LNCaP clone FGC (cell line): ENCODE results near the gene PLEKHA5.

ENCODE experiments used
- DNase-seq: peaks from one replicate; pipeline ENCODE4 v3.0.0-alpha.2; 2011; ENCODE audit warnings: low read depth
- H3K4me3 ChIP-seq: 2 replicates; pipeline ENCODE4 v1.5.1; 2011; ENCODE audit warnings: mild to moderate bottlenecking, low read depth, low read length, control low read depth
- CTCF ChIP-seq: IDR thresholded peaks from 2 replicates; pipeline ENCODE4 v1.5.1; 2012; ENCODE audit warnings: mild to moderate bottlenecking; ENCODE audit not compliant: control insufficient read depth, insufficient read depth; ENCODE audit errors: extremely low read depth

PLEKHA5 gene

GRCh38 chr12:19277711-19278110 is 148.2 kb downstream of the PLEKHA5 start:
- H3K4me3 ChIP-seq, result no peak overlapping the region
- no peak for TF ChIP-seq CTCF
- DNase-seq, result no peak

- TF ChIP-seq CTCF, result no peak
- no peak overlapping the region for H3K4me3 ChIP-seq
- no peak for DNase-seq
Measured at GRCh38 chr12:19278407-19278806, 148.9 kb downstream of the PLEKHA5 start.

GRCh38 chr12:19282133-19282699 is 152.7 kb downstream of the PLEKHA5 start:
- no peak for TF ChIP-seq CTCF

GRCh38 chr12:19284658-19285057 is 155.1 kb downstream of the PLEKHA5 start:
- no peak for TF ChIP-seq CTCF
- H3K4me3 ChIP-seq, result no peak overlapping the region
- DNase-seq, result no peak

More at GRCh38 chr12:19282133-19282699, 152.7 kb downstream of the PLEKHA5 start:
- DNase-seq, result no peak
- H3K4me3 ChIP-seq, result no peak overlapping the region

- no peak overlapping the region for H3K4me3 ChIP-seq
- TF ChIP-seq CTCF, result no peak
- DNase-seq, result no peak
Measured at GRCh38 chr12:19285793-19286448, 156.4 kb downstream of the PLEKHA5 start.

- H3K4me3 ChIP-seq, result no peak overlapping the region
- no peak for DNase-seq
- no peak for TF ChIP-seq CTCF
Measured at GRCh38 chr12:19287302-19287701, 157.8 kb downstream of the PLEKHA5 start.

GRCh38 chr12:19288161-19288560 is 158.6 kb downstream of the PLEKHA5 start:
- H3K4me3 ChIP-seq, result no peak overlapping the region
- TF ChIP-seq CTCF, result no peak
- DNase-seq, result no peak
